Loucy (cell line): ENCODE measurements around the gene TRMU.

Experiments
- H2AFZ ChIP-seq: fragments of 200-600 bp; sonication (generic); 2 replicates; pipeline ENCODE4 v1.6.0; 2016; ENCODE audit warnings: antibody characterized with exemption, mild to moderate bottlenecking, low read length, moderate library complexity
- H3F3A ChIP-seq: fragments of 200-600 bp; 2 replicates; pipeline ENCODE4 v1.6.0; 2016; ENCODE audit warnings: antibody characterized with exemption, low read depth, mild to moderate bottlenecking
- H3K27me3 ChIP-seq: fragments of 200-600 bp; sonication (generic); 2 replicates; pipeline ENCODE4 v1.6.1; 2014; ENCODE audit warnings: low read length, mild to moderate bottlenecking; ENCODE audit not compliant: insufficient read depth, poor library complexity, severe bottlenecking
- H3K36me3 ChIP-seq: fragments of 200-600 bp; sonication (generic); 2 replicates; pipeline ENCODE4 v1.6.1; 2016; ENCODE audit warnings: low read length; ENCODE audit not compliant: insufficient read depth
- H3K4me1 ChIP-seq: fragments of 200-600 bp; sonication (generic); 2 replicates; pipeline ENCODE4 v1.5.1; 2014; ENCODE audit warnings: low read length, mild to moderate bottlenecking; ENCODE audit not compliant: insufficient read depth, poor library complexity, severe bottlenecking
- H3K4me2 ChIP-seq: fragments of 200-600 bp; sonication (generic); 2 replicates; pipeline ENCODE4 v1.6.0; 2014; ENCODE audit warnings: antibody characterized with exemption, low read length, low read depth, mild to moderate bottlenecking; ENCODE audit not compliant: poor library complexity, severe bottlenecking
- H3K4me3 ChIP-seq: fragments of 200-600 bp; sonication (generic); 2 replicates; pipeline ENCODE4 v1.5.1; 2014; ENCODE audit warnings: low read length, mild to moderate bottlenecking, mixed read lengths; ENCODE audit not compliant: poor library complexity, severe bottlenecking
- H3K79me2 ChIP-seq: fragments of 200-600 bp; sonication (generic); 2 replicates; pipeline ENCODE4 v1.6.1; 2014; ENCODE audit warnings: low read length; ENCODE audit not compliant: insufficient read depth
- H3K9ac ChIP-seq: fragments of 200-600 bp; sonication (generic); 2 replicates; pipeline ENCODE4 v1.6.0; 2014; ENCODE audit warnings: mild to moderate bottlenecking, low read depth, low read length, moderate library complexity; ENCODE audit not compliant: poor library complexity, severe bottlenecking
- H3K9me2 ChIP-seq: fragments of 200-600 bp; sonication (generic); replicated peaks from 2 replicates; pipeline ENCODE4 v1.6.1; 2016; ENCODE audit warnings: low read depth, low read length, mixed read lengths
- H3K9me3 ChIP-seq: fragments of 200-600 bp; sonication (generic); 2 replicates; pipeline ENCODE4 v1.6.1; 2014; ENCODE audit warnings: mild to moderate bottlenecking, antibody characterized with exemption, low read length, low read depth; ENCODE audit not compliant: insufficient read depth
- H4K20me1 ChIP-seq: fragments of 200-600 bp; sonication (generic); 2 replicates; pipeline ENCODE4 v1.6.0; 2014; ENCODE audit warnings: antibody characterized with exemption, low read length, mild to moderate bottlenecking; ENCODE audit not compliant: insufficient read depth, poor library complexity, severe bottlenecking
- CTCF ChIP-seq: fragments of 200-600 bp; sonication (generic); conservative IDR thresholded peaks from 2 replicates; pipeline ENCODE4 v1.5.1; 2014; ENCODE audit warnings: mild to moderate bottlenecking, antibody characterized with exemption, low read length
- EZH2phosphoT487 ChIP-seq: fragments of 200-600 bp; IDR thresholded peaks from 2 replicates; pipeline ENCODE4 v1.6.1; 2018; ENCODE audit warnings: antibody characterized with exemption, mild to moderate bottlenecking, moderate library complexity, borderline replicate concordance

The TRMU gene

GRCh38 chr22:46360097-46360496 is 24.6 kb downstream of the TRMU start:
- no peak for TF ChIP-seq EZH2phosphoT487
- TF ChIP-seq CTCF: no peak
- no peaks in the 10 kb centered on the region for H3K9me3 ChIP-seq
- no peaks in the 10 kb centered on the region for H3K9me2 ChIP-seq
- no peaks in the 10 kb centered on the region for H4K20me1 ChIP-seq
- H3K4me3 ChIP-seq: no peak overlapping the region
- no peaks in the 10 kb centered on the region for H3K4me1 ChIP-seq
- H3K27me3 ChIP-seq: no peaks in the 10 kb centered on the region
- no peaks in the 10 kb centered on the region for H3F3A ChIP-seq
- no peak overlapping the region for H3K9ac ChIP-seq
- H2AFZ ChIP-seq: no peak overlapping the region
- no peak overlapping the region for H3K4me2 ChIP-seq
- no peaks in the 10 kb centered on the region for H3K79me2 ChIP-seq
- peaks cover 15% of the 10 kb centered on the region; the same call in 1 of the 2 replicates for H3K36me3 ChIP-seq

- Histone ChIP-seq H3K9me2 (no peaks in the 10 kb centered on the region), H3K36me3 (peaks cover 9% of the 10 kb centered on the region; the same call in 1 of the 2 replicates), H3K4me2 (no peak overlapping the region), H3K9ac (no peak overlapping the region), H4K20me1 (no peaks in the 10 kb centered on the region), H3F3A (no peaks in the 10 kb centered on the region), H2AFZ (no peak overlapping the region), H3K4me1 (no peaks in the 10 kb centered on the region), H3K9me3 (no peaks in the 10 kb centered on the region), H3K79me2 (no peaks in the 10 kb centered on the region), H3K4me3 (no peak overlapping the region), H3K27me3 (no peaks in the 10 kb centered on the region)
- no peak for TF ChIP-seq EZH2phosphoT487
- no peak for TF ChIP-seq CTCF
These were observed 25.4 kb downstream of the TRMU start for GRCh38 chr22:46360891-46361290.

GRCh38 chr22:46361826-46362202 is 26.3 kb downstream of the TRMU start:
- H3K9ac ChIP-seq: no peak overlapping the region
- H2AFZ ChIP-seq: no peak overlapping the region
- H3K4me3 ChIP-seq: no peak overlapping the region
- no peaks in the 10 kb centered on the region for H3K79me2 ChIP-seq
- H4K20me1 ChIP-seq: no peaks in the 10 kb centered on the region
- H3K9me3 ChIP-seq: no peaks in the 10 kb centered on the region
- H3K4me2 ChIP-seq: no peak overlapping the region
- peaks cover 7% of the 10 kb centered on the region; the same call in 1 of the 2 replicates for H3K36me3 ChIP-seq
- TF ChIP-seq CTCF (no peak), EZH2phosphoT487 (no peak)
- no peaks in the 10 kb centered on the region for H3K27me3 ChIP-seq
- no peaks in the 10 kb centered on the region for H3K9me2 ChIP-seq
- no peaks in the 10 kb centered on the region for H3K4me1 ChIP-seq
- H3F3A ChIP-seq: no peaks in the 10 kb centered on the region
